GM20431 (cell line): ENCODE data around the gene MED12.

ENCODE experiments used
- in situ Hi-C: fragments of 300-500 bp; cut with MseI, MboI; formaldehyde crosslinking; loops from one replicate; pipeline ENCODE4 v1.15.0; 2020; ENCODE audit warnings: low sequenced_read_pairs; ENCODE audit not compliant: unreplicated experiment

MED12 gene

GRCh38 chrX:71182871-71183270 lies 64.5 kb downstream of the MED12 start:
- in situ Hi-C loops: no loop called here

GRCh38 chrX:71183341-71183740 lies 64.9 kb downstream of the MED12 start:
- in situ Hi-C loops: no loop called here

- in situ Hi-C loops: no loop called here
Observed at GRCh38 chrX:71184092-71184491, 65.7 kb downstream of the MED12 start.

- in situ Hi-C loops: no loop called here
Observed at GRCh38 chrX:71184803-71185495, 66.6 kb downstream of the MED12 start.

GRCh38 chrX:71191248-71191647 lies 72.9 kb downstream of the MED12 start:
- in situ Hi-C loops: no loop called here
